AG04450 (cell line): ENCODE measurements around the gene KMT2D. TPM values are rescaled to one million over a fixed set of nuclear protein-coding genes. Genes with fewer than 3 reads are reported as not detected.
A peak's percentile ranks its signal among the peaks of the same experiment; 100 is the strongest.

Experiments
- CTCF ChIA-PET: fragments of 300-600, 350-600 bp; formaldehyde crosslinking; extraction: SDS; loops from one replicate; lab custom pipeline; 2022; ENCODE audit warnings: antibody characterized with exemption, inconsistent platforms; lab: Charles Lee
- POLR2A ChIA-PET: fragments of 350-600 bp; formaldehyde crosslinking; extraction: SDS; loops from one replicate; lab custom pipeline; 2021; ENCODE audit warnings: antibody characterized with exemption, inconsistent platforms; lab: Yijun Ruan, JAX
- DNase-seq: peaks from one replicate; pipeline ENCODE4 v3.0.0-alpha.2; 2011; ENCODE audit warnings: low read depth, low spot score
- H3K27ac ChIP-seq: one replicate; pipeline ENCODE4 v1.5.1; 2012; ENCODE audit warnings: low read depth, low read length, control low read depth
- H3K27me3 ChIP-seq: one replicate; pipeline ENCODE4 v1.6.0; 2012; ENCODE audit warnings: low read length; ENCODE audit not compliant: control insufficient read depth, insufficient read depth
- H3K4me3 ChIP-seq: 2 replicates; pipeline ENCODE4 v1.5.1; 2011; ENCODE audit warnings: mild to moderate bottlenecking, low read depth, low read length, control low read depth
- H3K9me3 ChIP-seq: 2 replicates; pipeline ENCODE4 v1.5.1; 2012; ENCODE audit warnings: low read length; ENCODE audit not compliant: control insufficient read depth, insufficient read depth
- CTCF ChIP-seq: IDR thresholded peaks from 2 replicates; pipeline ENCODE4 v1.5.1; 2011; ENCODE audit warnings: low read depth, low read length, control low read depth, inconsistent platforms
- polyA plus RNA-seq: library from polyadenylated mRNA; depleted of rRNA; stranded (reverse); fragments of >200 nt; gene quantifications from 2 replicates; pipeline ENCODE4 v1.2.3, GENCODE V29; 2011

The KMT2D gene
- polyA plus RNA-seq, 1 experiment = 8.9 TPM

- Histone ChIP-seq H3K27me3 (no peaks in the 10 kb centered on the region), H3K9me3 (no peaks in the 10 kb centered on the region; the same call in 1 of the 2 replicates), H3K27ac (peak within 1 kb of the TSS; percentile 98), H3K4me3 (peak within 1 kb of the TSS; percentile 94)
- ChIA-PET CTCF (interaction anchor here (0.6 to 4.6 kb wide), 7 partner anchors 9 to 315 kb away, joined by 3 to 34 read pairs (median 7); no protein-coding TSS in a partner anchor), POLR2A (interaction anchor here (0.5 to 1.0 kb wide), 5 partner anchors 11 to 205 kb away, joined by 3 to 5 read pairs (median 3); partner anchors contain the start of gene RHEBL1)
- DNase-seq = peak; percentile 92
- peak; percentile 63 for TF ChIP-seq CTCF
These were observed 42.1 kb downstream of the KMT2D start, which contains the start of gene PRKAG1 for GRCh38 chr12:49018261-49019119. Gene PRKAG1, minus strand, starts transcription at chr12:49018776. Its CDS starts 36 bp downstream, at chr12:49018740.

GRCh38 chr12:49017891-49018260, 42.7 kb downstream of the KMT2D start:
- POLR2A ChIA-PET = interaction anchor here (0.9 to 1.0 kb wide), 3 partner anchors 12 to 205 kb away, joined by 3 to 5 read pairs (median 3); partner anchors contain the start of gene RHEBL1
- CTCF ChIA-PET = interaction anchor here (1.0 to 4.6 kb wide), 3 partner anchors 9 to 21 kb away, joined by 3 to 34 read pairs (median 4); no protein-coding TSS in a partner anchor
- Histone ChIP-seq H3K27ac (peak overlapping the region; percentile 98), H3K27me3 (no peaks in the 10 kb centered on the region), H3K4me3 (peak overlapping the region; percentile 94), H3K9me3 (no peaks in the 10 kb centered on the region; the same call in 1 of the 2 replicates)
- no peak for DNase-seq
- TF ChIP-seq CTCF = 0 out of 2 replicates have a peak, but pooled peaks have one; percentile 25

GRCh38 chr12:49015196-49015595, 45.4 kb downstream of the KMT2D start:
- DNase-seq = no peak
- Histone ChIP-seq H3K27me3 (no peaks in the 10 kb centered on the region), H3K9me3 (no peaks in the 10 kb centered on the region; the same call in 1 of the 2 replicates), H3K4me3 (no peak overlapping the region), H3K27ac (no peak overlapping the region)
- ChIA-PET POLR2A (no interaction called here), CTCF (interaction anchor here (1.4 to 4.6 kb wide), 3 partner anchors 18 to 162 kb away, joined by 4 to 34 read pairs (median 6); no protein-coding TSS in a partner anchor)
- TF ChIP-seq CTCF = no peak

GRCh38 chr12:49014547-49014946, 46.0 kb downstream of the KMT2D start:
- ChIA-PET CTCF (interaction anchor here (0.5 to 4.6 kb wide), 6 partner anchors 18 to 161 kb away, joined by 3 to 34 read pairs (median 5); partner anchors contain the start of gene ARF3), POLR2A (no interaction called here)
- DNase-seq = no peak
- no peak overlapping the region for H3K4me3 ChIP-seq
- no peaks in the 10 kb centered on the region; the same call in 1 of the 2 replicates for H3K9me3 ChIP-seq
- no peaks in the 10 kb centered on the region for H3K27me3 ChIP-seq
- no peak overlapping the region for H3K27ac ChIP-seq
- TF ChIP-seq CTCF = peak; percentile 48
